GM23338 (cell line): ENCODE measurements around the gene SPINT1.

Experiments used
- CREB1 ChIP-seq: fragments of 250-450 bp; sonication (Bioruptor Pico); IDR thresholded peaks from 2 replicates; pipeline ENCODE4 v1.5.0; 2020; ENCODE audit warnings: low read depth, mild to moderate bottlenecking, moderate library complexity
- ETS1 ChIP-seq: IDR thresholded peaks from 2 replicates; pipeline ENCODE4 v1.6.1; 2016; ENCODE audit warnings: antibody characterized with exemption
- EZH2 ChIP-seq: fragments of 200-600 bp; sonication (generic); IDR thresholded peaks from one replicate; pipeline ENCODE4 v1.8.0; 2017; ENCODE audit warnings: antibody characterized with exemption, mild to moderate bottlenecking, low read depth; ENCODE audit not compliant: unreplicated experiment
- EZH2phosphoT487 ChIP-seq: fragments of 200-600 bp; sonication (generic); IDR thresholded peaks from one replicate; pipeline ENCODE4 v1.8.1; 2018; ENCODE audit warnings: antibody characterized with exemption; ENCODE audit not compliant: unreplicated experiment
- JUNB ChIP-seq: IDR thresholded peaks from one replicate; pipeline ENCODE4 v1.6.1; 2016; ENCODE audit warnings: antibody characterized with exemption; ENCODE audit not compliant: unreplicated experiment
- POLR2AphosphoS5 ChIP-seq: IDR thresholded peaks from 2 replicates; pipeline ENCODE4 v1.6.1; 2016; ENCODE audit warnings: antibody characterized with exemption, low read depth
- REST ChIP-seq: IDR thresholded peaks from one replicate; pipeline ENCODE4 v1.6.1; 2018; ENCODE audit warnings: antibody characterized with exemption; ENCODE audit not compliant: unreplicated experiment
- TF ChIP-seq, protein P1 (sequence below), 2 experiments: fragments of 200-600 bp in 1 of 2; sonication (generic) in 1 of 2; conservative IDR thresholded peaks; 2 replicates each; pipeline versions ENCODE4 v1.5.1 to v1.6.1; 2016 to 2017; ENCODE audit warnings: antibody characterized with exemption in 2 of 2, low read depth in 2 of 2, mild to moderate bottlenecking in 2 of 2, moderate library complexity in 1 of 2

DNA sequence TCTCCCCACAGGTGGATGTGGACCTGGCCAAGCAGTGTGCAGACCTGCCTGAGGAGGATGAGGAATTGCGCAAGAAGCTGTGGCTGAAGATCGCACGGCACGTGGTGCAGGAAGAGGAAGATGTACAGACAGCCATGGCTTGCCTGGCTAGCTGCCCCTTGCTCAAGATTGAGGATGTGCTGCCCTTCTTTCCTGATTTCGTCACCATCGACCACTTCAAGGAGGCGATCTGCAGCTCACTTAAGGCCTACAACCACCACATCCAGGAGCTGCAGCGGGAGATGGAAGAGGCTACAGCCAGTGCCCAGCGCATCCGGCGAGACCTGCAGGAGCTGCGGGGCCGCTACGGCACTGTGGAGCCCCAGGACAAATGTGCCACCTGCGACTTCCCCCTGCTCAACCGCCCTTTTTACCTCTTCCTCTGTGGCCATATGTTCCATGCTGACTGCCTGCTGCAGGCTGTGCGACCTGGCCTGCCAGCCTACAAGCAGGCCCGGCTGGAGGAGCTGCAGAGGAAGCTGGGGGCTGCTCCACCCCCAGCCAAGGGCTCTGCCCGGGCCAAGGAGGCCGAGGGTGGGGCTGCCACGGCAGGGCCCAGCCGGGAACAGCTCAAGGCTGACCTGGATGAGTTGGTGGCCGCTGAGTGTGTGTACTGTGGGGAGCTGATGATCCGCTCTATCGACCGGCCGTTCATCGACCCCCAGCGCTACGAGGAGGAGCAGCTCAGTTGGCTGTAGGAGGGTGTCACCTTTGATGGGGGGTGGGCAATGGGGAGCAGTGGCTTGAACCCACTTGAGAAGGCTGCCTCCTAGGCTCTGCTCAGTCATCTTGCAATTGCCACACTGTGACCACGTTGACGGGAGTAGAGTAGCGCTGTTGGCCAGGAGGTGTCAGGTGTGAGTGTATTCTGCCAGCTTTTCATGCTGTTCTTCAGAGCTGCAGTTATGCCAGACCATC lies 59.0 kb downstream of the SPINT1 start:
- TF ChIP-seq, protein P1, sequence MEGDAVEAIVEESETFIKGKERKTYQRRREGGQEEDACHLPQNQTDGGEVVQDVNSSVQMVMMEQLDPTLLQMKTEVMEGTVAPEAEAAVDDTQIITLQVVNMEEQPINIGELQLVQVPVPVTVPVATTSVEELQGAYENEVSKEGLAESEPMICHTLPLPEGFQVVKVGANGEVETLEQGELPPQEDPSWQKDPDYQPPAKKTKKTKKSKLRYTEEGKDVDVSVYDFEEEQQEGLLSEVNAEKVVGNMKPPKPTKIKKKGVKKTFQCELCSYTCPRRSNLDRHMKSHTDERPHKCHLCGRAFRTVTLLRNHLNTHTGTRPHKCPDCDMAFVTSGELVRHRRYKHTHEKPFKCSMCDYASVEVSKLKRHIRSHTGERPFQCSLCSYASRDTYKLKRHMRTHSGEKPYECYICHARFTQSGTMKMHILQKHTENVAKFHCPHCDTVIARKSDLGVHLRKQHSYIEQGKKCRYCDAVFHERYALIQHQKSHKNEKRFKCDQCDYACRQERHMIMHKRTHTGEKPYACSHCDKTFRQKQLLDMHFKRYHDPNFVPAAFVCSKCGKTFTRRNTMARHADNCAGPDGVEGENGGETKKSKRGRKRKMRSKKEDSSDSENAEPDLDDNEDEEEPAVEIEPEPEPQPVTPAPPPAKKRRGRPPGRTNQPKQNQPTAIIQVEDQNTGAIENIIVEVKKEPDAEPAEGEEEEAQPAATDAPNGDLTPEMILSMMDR (conservative IDR thresholded peaks at IDR 0.05; ENCODE audit: low read depth in 2 of 2), result no peak; a peak in 1 of 4 replicates
- no peak for TF ChIP-seq EZH2
- TF ChIP-seq REST, result no peak
- TF ChIP-seq POLR2AphosphoS5, result no peak
- TF ChIP-seq ETS1, result no peak
- TF ChIP-seq EZH2phosphoT487, result no peak
- no peak for TF ChIP-seq CREB1 (CRISPR knock-in tag)
- no peak for TF ChIP-seq JUNB
